Activated naive CD8-positive, alpha-beta T cell treated with anti-CD3 and anti-CD28 coated beads, Interleukin-2, amount 10 ng/mL, durations not matched to agents 7 days and 5 days (primary cell): ENCODE results near the gene FKBP2. TPM values are rescaled to one million over a fixed set of nuclear protein-coding genes. Genes with fewer than 3 reads are reported as not detected.
"Not testable (repeated sequence)": the region's sequence is repeated elsewhere in the genome, so short reads cannot be mapped to it uniquely, and the experiment has no call there.

Experiments used
- ATAC-seq: fragments of 150-1000 bp; cut with Tn5 transposase; one replicate; pipeline ENCODE4 v1.10.0; 2021; ENCODE audit warnings: low read depth, moderate library complexity
- POLR2A ChIA-PET: fragments of 350-600 bp; sonication (Branson Sonifier 250); formaldehyde crosslinking; loops from one replicate; lab custom pipeline; 2021; ENCODE audit warnings: antibody characterized with exemption; lab: Charles Lee
- DNase-seq: peaks from one replicate; pipeline ENCODE4 v3.0.0; 2021
- H3K27ac Mint-ChIP-seq: one replicate; pipeline ENCODE4 v1.8.0; 2022; ENCODE audit warnings: mild to moderate bottlenecking, mixed read lengths
- H3K27me3 Mint-ChIP-seq: one replicate; pipeline ENCODE4 v1.8.0; 2022; ENCODE audit warnings: mild to moderate bottlenecking, moderate library complexity, mixed read lengths
- H3K36me3 Mint-ChIP-seq: one replicate; pipeline ENCODE4 v1.8.0; 2021; ENCODE audit warnings: mild to moderate bottlenecking, mixed read lengths
- H3K4me1 Mint-ChIP-seq: one replicate; pipeline ENCODE4 v1.8.0; 2021; ENCODE audit warnings: mixed read lengths
- H3K4me3 Mint-ChIP-seq: one replicate; pipeline ENCODE4 v1.8.0; 2022; ENCODE audit warnings: mild to moderate bottlenecking, moderate library complexity, mixed read lengths
- H3K9me3 Mint-ChIP-seq: one replicate; pipeline ENCODE4 v1.8.0; 2021; ENCODE audit warnings: mixed read lengths
- total RNA-seq, 2 experiments: library from RNA; stranded (reverse); gene quantifications; one replicate each; pipeline ENCODE4 v1.2.3, GENCODE V29; 2021

FKBP2 gene
- total RNA-seq, 2 experiments from 2014 or later: 27.7 to 28.1 TPM

- peak; percentile 75 for ATAC-seq
- H3K4me3 Mint-ChIP-seq: peak overlapping the region; percentile 96
- H3K4me1 Mint-ChIP-seq: peaks cover 24% of the 10 kb centered on the region
- peaks cover 18% of the 10 kb centered on the region for H3K36me3 Mint-ChIP-seq
- H3K27me3 Mint-ChIP-seq: no peaks in the 10 kb centered on the region
- H3K9me3 Mint-ChIP-seq: no peaks in the 10 kb centered on the region
- DNase-seq: peak; percentile 100
- H3K27ac Mint-ChIP-seq: peak overlapping the region; percentile 98
- POLR2A ChIA-PET: interaction anchor here (0.7 to 7.1 kb wide), 14 partner anchors 9 to 118 kb away, joined by 3 to 106 read pairs (median 5); partner anchors contain the start of genes BAD, DNAJC4, ESRRA and FERMT3
Measured at GRCh38 chr11:64241241-64241490, 271 bp downstream of the FKBP2 start.

DNA sequence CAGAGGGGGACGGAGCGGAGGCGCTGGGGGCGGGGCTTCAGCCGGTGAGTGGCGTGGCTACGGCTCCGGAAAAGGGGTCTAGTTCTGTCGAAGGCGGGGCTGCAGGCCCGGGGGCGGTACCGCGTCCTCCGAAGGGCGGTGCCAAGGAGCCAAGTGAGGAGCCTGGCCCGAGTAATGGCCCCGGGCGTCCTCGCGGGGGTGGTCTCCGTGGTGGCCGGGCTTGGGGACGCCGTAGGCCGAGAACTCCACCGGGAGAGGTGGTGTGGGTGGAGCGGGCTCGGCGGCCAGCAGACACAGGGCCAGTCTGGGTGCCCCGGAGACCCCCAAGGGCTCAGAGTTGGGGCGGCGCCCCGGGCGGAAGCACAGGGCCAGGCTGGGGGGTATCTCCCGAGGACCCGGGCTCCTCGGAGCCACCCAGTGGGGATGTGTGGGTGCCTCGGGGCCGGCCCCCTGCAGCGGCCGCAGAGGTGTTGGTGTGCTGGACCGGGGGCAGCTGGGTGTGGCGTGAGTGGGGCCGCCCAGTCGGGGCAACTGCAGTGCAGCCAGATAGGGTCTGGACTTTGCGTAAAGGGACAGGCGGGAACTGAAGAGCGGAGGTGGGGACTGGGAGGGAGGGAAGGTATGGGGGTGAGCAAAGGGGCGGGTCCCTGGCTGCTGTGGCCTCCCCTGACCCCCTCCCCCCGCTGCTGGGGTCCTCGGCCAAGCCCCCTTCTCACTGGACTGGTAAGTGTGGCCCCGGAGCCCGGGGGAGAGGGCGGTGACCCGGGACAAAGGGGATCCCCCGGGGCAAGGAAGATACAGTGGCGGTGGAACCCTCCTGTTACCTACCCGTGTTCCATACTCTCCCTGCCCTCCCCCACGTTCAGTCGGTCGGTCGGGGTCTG is 838 bp downstream of the FKBP2 start:
- peak; percentile 66 for ATAC-seq
- POLR2A ChIA-PET: interaction anchor here (0.7 to 7.1 kb wide), 15 partner anchors 9 to 117 kb away, joined by 3 to 106 read pairs (median 5); partner anchors contain the start of genes BAD, DNAJC4, ESRRA and FERMT3
- Mint-ChIP-seq H3K27ac (peak overlapping the region; percentile 98), H3K27me3 (no peaks in the 10 kb centered on the region), H3K36me3 (peaks cover 18% of the 10 kb centered on the region), H3K9me3 (no peaks in the 10 kb centered on the region), H3K4me3 (peak overlapping the region; percentile 96), H3K4me1 (peaks cover 24% of the 10 kb centered on the region)
- DNase-seq: no peak

GRCh38 chr11:64243236-64243854 is 2.5 kb downstream of the FKBP2 start:
- H3K36me3 Mint-ChIP-seq: peaks cover 12% of the 10 kb centered on the region
- H3K4me3 Mint-ChIP-seq: peak overlapping the region; percentile 96
- no peaks in the 10 kb centered on the region for H3K27me3 Mint-ChIP-seq
- POLR2A ChIA-PET: interaction anchor here (0.6 to 7.1 kb wide), 8 partner anchors 11 to 61 kb away, joined by 3 to 106 read pairs (median 11); partner anchors contain the start of genes ESRRA, FERMT3, NUDT22 and TRPT1
- peak overlapping the region; percentile 81 for H3K27ac Mint-ChIP-seq
- ATAC-seq (no peak), DNase-seq (no peak)
- H3K4me1 Mint-ChIP-seq: peaks cover 27% of the 10 kb centered on the region
- H3K9me3 Mint-ChIP-seq: no peaks in the 10 kb centered on the region

GRCh38 chr11:64244107-64244506 is 3.2 kb downstream of the FKBP2 start:
- DNase-seq: no peak
- no peaks in the 10 kb centered on the region for H3K27me3 Mint-ChIP-seq
- POLR2A ChIA-PET: interaction anchor here (0.6 to 7.1 kb wide), 8 partner anchors 11 to 60 kb away, joined by 3 to 106 read pairs (median 14); partner anchors contain the start of genes BAD, ESRRA, FERMT3 and GPR137
- H3K4me3 Mint-ChIP-seq: peak overlapping the region; percentile 5
- no peak for ATAC-seq
- H3K4me1 Mint-ChIP-seq: peaks cover 27% of the 10 kb centered on the region
- peaks cover 8% of the 10 kb centered on the region for H3K36me3 Mint-ChIP-seq
- peak overlapping the region; percentile 34 for H3K27ac Mint-ChIP-seq
- no peaks in the 10 kb centered on the region for H3K9me3 Mint-ChIP-seq

DNA sequence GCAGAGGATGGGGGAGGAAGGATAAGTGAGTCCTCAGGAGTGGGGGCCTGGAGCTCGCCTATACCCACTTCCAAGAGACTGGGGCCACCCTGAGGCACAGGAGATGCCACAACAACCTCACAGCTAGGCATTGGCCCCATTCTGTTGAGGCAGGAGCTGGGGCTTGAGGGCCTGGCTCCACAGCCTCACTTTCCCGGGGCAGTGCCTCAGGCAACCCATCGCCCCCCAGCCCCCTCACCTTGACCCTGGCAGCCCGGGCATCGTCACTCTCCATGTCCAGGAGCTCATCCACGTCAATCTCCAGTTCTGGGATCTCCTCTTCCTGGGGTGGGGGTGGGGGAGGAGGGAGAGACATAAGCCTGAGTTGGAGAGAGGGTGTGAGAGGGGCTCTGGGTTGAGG is 4.1 kb downstream of the FKBP2 start:
- ATAC-seq: no peak
- POLR2A ChIA-PET: interaction anchor here (0.6 to 7.1 kb wide), 15 partner anchors 10 to 1404 kb away, joined by 3 to 106 read pairs (median 11); partner anchors contain the start of genes BAD, CCDC88B, DNAJC4 and ESRRA
- Mint-ChIP-seq H3K4me1 (peaks cover 22% of the 10 kb centered on the region), H3K27ac (peak overlapping the region; percentile 90), H3K27me3 (peaks cover under 1% of the 10 kb centered on the region), H3K9me3 (no peaks in the 10 kb centered on the region), H3K4me3 (peak overlapping the region; percentile 93), H3K36me3 (peaks cover 7% of the 10 kb centered on the region)
- DNase-seq: no peak

DNA sequence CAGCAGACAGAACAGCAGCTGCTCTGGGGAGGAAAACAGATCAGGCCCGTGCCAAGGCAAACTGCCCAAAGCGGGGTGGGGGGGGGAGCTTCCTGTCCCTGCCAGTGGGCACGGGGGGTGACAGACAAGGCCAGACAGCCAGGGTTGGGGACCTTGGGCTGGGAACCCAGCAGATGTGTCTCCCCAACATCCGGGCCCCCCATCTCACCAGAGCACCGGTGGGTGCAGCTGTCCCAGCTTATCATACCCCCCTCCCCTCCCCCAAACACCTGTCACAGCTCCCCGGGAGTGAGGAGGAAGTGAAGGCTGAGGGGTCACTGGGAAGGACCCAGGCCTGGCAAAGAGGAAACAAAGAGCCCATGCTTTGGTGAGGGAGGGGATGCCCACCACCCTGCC is 4.5 kb downstream of the FKBP2 start:
- ATAC-seq (no peak), DNase-seq (no peak)
- H3K36me3 Mint-ChIP-seq: peaks cover 5% of the 10 kb centered on the region
- peaks cover 2% of the 10 kb centered on the region for H3K27me3 Mint-ChIP-seq
- H3K4me3 Mint-ChIP-seq: peak overlapping the region; percentile 93
- H3K27ac Mint-ChIP-seq: peak overlapping the region; percentile 90
- no peaks in the 10 kb centered on the region for H3K9me3 Mint-ChIP-seq
- POLR2A ChIA-PET: interaction anchor here (0.7 to 7.1 kb wide), 14 partner anchors 9 to 1404 kb away, joined by 3 to 106 read pairs (median 11); partner anchors contain the start of genes BAD, CCDC88B, DNAJC4 and ESRRA
- H3K4me1 Mint-ChIP-seq: peaks cover 18% of the 10 kb centered on the region

- no peak for ATAC-seq
- DNase-seq: peak; percentile 66
- Mint-ChIP-seq H3K4me3 (peak overlapping the region; percentile 93), H3K4me1 (peaks cover 21% of the 10 kb centered on the region), H3K27me3 (peaks cover 2% of the 10 kb centered on the region), H3K36me3 (peaks cover 5% of the 10 kb centered on the region), H3K9me3 (no peaks in the 10 kb centered on the region), H3K27ac (peak overlapping the region; percentile 90)
- POLR2A ChIA-PET: interaction anchor here (0.8 to 7.1 kb wide), 16 partner anchors 11 to 1405 kb away, joined by 3 to 106 read pairs (median 9); partner anchors contain the start of genes BAD, CCDC88B, DNAJC4 and ESRRA
Measured at GRCh38 chr11:64245797-64246620, 5.1 kb downstream of the FKBP2 start.

GRCh38 chr11:64246621-64246870 is 5.7 kb downstream of the FKBP2 start:
- H3K36me3 Mint-ChIP-seq, H3K9me3 Mint-ChIP-seq, DNase-seq, H3K27me3 Mint-ChIP-seq: not testable (repeated sequence)
- Mint-ChIP-seq H3K27ac (peak overlapping the region; percentile 67), H3K4me3 (peak overlapping the region; percentile 84), H3K4me1 (peaks cover 20% of the 10 kb centered on the region)
- POLR2A ChIA-PET: interaction anchor here (1.0 to 7.1 kb wide), 11 partner anchors 14 to 93 kb away, joined by 3 to 106 read pairs (median 14); partner anchors contain the start of genes BAD, CCDC88B, DNAJC4 and ESRRA
- peak; percentile 19 for ATAC-seq

DNA sequence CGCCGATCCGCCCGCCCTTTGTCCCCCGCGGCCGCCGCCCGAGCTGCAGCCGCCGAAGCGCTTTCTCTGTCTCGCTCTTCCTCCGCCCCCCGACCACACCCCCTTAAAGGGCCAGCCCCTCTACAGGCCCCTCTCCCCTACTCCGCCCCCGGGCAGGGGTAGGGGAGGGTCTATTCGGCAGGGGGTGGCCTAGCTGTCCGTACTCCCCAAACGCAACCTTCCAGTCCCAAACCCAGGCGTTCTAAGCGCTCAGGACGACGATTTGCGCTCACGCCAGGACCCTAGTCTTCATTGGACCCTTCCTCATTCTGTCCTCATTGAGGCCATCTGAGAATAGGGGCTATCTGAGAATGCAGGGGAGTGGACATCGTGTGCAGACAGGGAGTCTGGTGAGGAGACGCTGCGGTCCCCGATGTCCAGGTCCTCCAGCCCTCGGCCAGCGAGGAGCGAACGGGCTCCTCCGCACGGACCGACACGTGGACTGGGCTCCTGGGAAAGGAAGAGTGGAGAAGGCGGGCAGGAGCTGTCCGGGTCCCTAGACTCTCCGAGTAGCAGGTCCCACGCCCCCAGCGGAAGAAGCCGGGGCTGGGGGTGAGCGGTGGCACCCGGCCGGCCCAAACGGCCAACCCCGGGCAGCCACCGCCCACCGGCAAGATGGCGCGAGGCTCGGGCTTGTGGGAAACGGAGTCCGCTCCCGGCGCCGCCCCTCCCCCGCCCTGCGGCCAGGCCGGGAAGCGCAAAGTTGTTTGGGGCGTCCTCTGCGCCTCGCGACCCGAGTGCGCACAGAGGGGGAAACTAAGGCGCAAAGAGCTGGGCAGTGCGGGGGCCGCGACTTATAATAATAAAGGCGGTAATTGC is 6.2 kb downstream of the FKBP2 start, which contains the start of gene PPP1R14B:
PPP1R14B (minus strand) TSS at position 73 of the 858 bp plus-strand sequence. CDS start 270 bp downstream, outside the sequence.
- Mint-ChIP-seq H3K4me1 (peaks cover 23% of the 10 kb centered on the region), H3K27me3 (peaks cover 2% of the 10 kb centered on the region), H3K27ac (peak within 1 kb of the TSS; percentile 90), H3K36me3 (peaks cover 6% of the 10 kb centered on the region), H3K9me3 (no peaks in the 10 kb centered on the region), H3K4me3 (peak within 1 kb of the TSS; percentile 93)
- peak; percentile 51 for ATAC-seq
- DNase-seq: peak; percentile 88
- POLR2A ChIA-PET: interaction anchor here (1.0 to 7.1 kb wide), 11 partner anchors 13 to 74 kb away, joined by 3 to 106 read pairs (median 14); partner anchors contain the start of genes BAD, DNAJC4, ESRRA and FERMT3

- POLR2A ChIA-PET: interaction anchor here (0.7 to 7.1 kb wide), 8 partner anchors 21 to 75 kb away, joined by 3 to 106 read pairs (median 9); partner anchors contain the start of genes ESRRA, FERMT3, STIP1 and TRMT112
- ATAC-seq (no peak), DNase-seq (no peak)
- no peaks in the 10 kb centered on the region for H3K9me3 Mint-ChIP-seq
- H3K27me3 Mint-ChIP-seq: peaks cover 2% of the 10 kb centered on the region
- H3K4me3 Mint-ChIP-seq: peak overlapping the region; percentile 50
- H3K36me3 Mint-ChIP-seq: peaks cover 6% of the 10 kb centered on the region
- peak overlapping the region; percentile 48 for H3K27ac Mint-ChIP-seq
- H3K4me1 Mint-ChIP-seq: peaks cover 20% of the 10 kb centered on the region
Measured at GRCh38 chr11:64247729-64248531, 7.0 kb downstream of the FKBP2 start.

- Mint-ChIP-seq H3K9me3 (no peaks in the 10 kb centered on the region), H3K27ac (no peak overlapping the region), H3K27me3 (peaks cover 2% of the 10 kb centered on the region), H3K4me3 (no peak overlapping the region), H3K36me3 (peaks cover 2% of the 10 kb centered on the region), H3K4me1 (peaks cover 18% of the 10 kb centered on the region)
- no peak for ATAC-seq
- no peak for DNase-seq
- POLR2A ChIA-PET: interaction anchor here (0.7 to 1.2 kb wide), 3 partner anchors 22 to 69 kb away, joined by 3 to 4 read pairs (median 4); partner anchors contain the start of gene TRMT112
Measured at GRCh38 chr11:64248578-64248977, 7.7 kb downstream of the FKBP2 start.
